Liver (tissue), 9 donors: ENCODE measurements around the gene SHLD1. TPM values are rescaled to one million over a fixed set of nuclear protein-coding genes. Genes with fewer than 3 reads are reported as not detected.

ENCODE experiments used
- DNase-seq: peaks from one replicate; pipeline ENCODE4 v3.0.0-alpha.2; 2017; ENCODE audit warnings: low spot score
- H3K27ac ChIP-seq, 2 donors: one replicate each; pipeline ENCODE4 v1.7.0; 2013; ENCODE audit warnings: inconsistent platforms in 2 of 2, low read length in 2 of 2, control low read depth in 1 of 2, low read depth in 1 of 2, mild to moderate bottlenecking in 1 of 2
- H3K27me3 ChIP-seq, 4 donors: one replicate each; pipeline versions ENCODE4 v1.6.1 to v1.7.0; 2013; ENCODE audit warnings: low read length in 3 of 4, inconsistent platforms in 1 of 4, mild to moderate bottlenecking in 1 of 4, moderate library complexity in 1 of 4; ENCODE audit not compliant: control insufficient read depth in 4 of 4, insufficient read depth in 4 of 4
- H3K36me3 ChIP-seq, 4 donors: one replicate each; pipeline versions ENCODE4 v1.6.1 to v1.7.0; 2013; ENCODE audit warnings: low read length in 3 of 4, mild to moderate bottlenecking in 3 of 4, low read depth in 1 of 4, moderate library complexity in 1 of 4; ENCODE audit not compliant: control insufficient read depth in 4 of 4, insufficient read depth in 3 of 4
- H3K4me1 ChIP-seq, 4 donors: one replicate each; pipeline versions ENCODE4 v1.6.1 to v1.7.0; 2013; ENCODE audit warnings: low read length in 3 of 4, mild to moderate bottlenecking in 3 of 4, moderate library complexity in 1 of 4; ENCODE audit not compliant: control insufficient read depth in 4 of 4, insufficient read depth in 4 of 4
- H3K4me3 ChIP-seq, 3 donors: one replicate each; pipeline versions ENCODE4 v1.6.1 to v1.7.0; 2013; ENCODE audit warnings: low read length in 3 of 3, control low read depth in 1 of 3, low read depth in 1 of 3, mild to moderate bottlenecking in 1 of 3
- H3K9ac ChIP-seq, 2 donors: one replicate each; pipeline ENCODE4 v1.7.0; 2013; ENCODE audit warnings: low read length in 2 of 2, mild to moderate bottlenecking in 2 of 2, moderate library complexity in 2 of 2, control low read depth in 1 of 2, low read depth in 1 of 2
- H3K9me3 ChIP-seq, 4 donors: one replicate each; pipeline versions ENCODE4 v1.6.1 to v1.7.0; 2013; ENCODE audit warnings: low read length in 3 of 4; ENCODE audit not compliant: control insufficient read depth in 4 of 4
- ATF3 ChIP-seq: IDR thresholded peaks from 2 replicates; pipeline ENCODE4 v1.6.1; 2016; ENCODE audit warnings: antibody characterized with exemption
- CTCF ChIP-seq: fragments of 150-350 bp; IDR thresholded peaks from 2 replicates; pipeline ENCODE4 v1.5.1; 2017; ENCODE audit warnings: improper control_type of control experiment, low read depth, low read length; ENCODE audit not compliant: missing input control
- EGR1 ChIP-seq, 2 donors: IDR thresholded peaks; 2 replicates each; pipeline ENCODE4 v1.6.1; 2016 to 2018; ENCODE audit warnings: antibody characterized with exemption in 2 of 2, low read depth in 2 of 2
- FOXA1 ChIP-seq: IDR thresholded peaks from 2 replicates; pipeline ENCODE4 v1.6.1; 2016; ENCODE audit warnings: antibody characterized with exemption
- FOXA2 ChIP-seq: IDR thresholded peaks from 2 replicates; pipeline ENCODE4 v1.6.1; 2016; ENCODE audit warnings: antibody characterized with exemption
- GABPA ChIP-seq, 2 donors: IDR thresholded peaks in 1 of 2; conservative IDR thresholded peaks in 1 of 2; 2 replicates each; pipeline ENCODE4 v1.6.1; 2016; ENCODE audit warnings: antibody characterized with exemption in 2 of 2, mild to moderate bottlenecking in 1 of 2, moderate library complexity in 1 of 2
- HNF4A ChIP-seq, 2 donors: conservative IDR thresholded peaks; 2 replicates each; pipeline ENCODE4 v1.6.1; 2016; ENCODE audit warnings: antibody characterized with exemption in 2 of 2, mild to moderate bottlenecking in 2 of 2
- HNF4G ChIP-seq: IDR thresholded peaks from 2 replicates; pipeline ENCODE4 v1.6.1; 2016; ENCODE audit warnings: antibody characterized with exemption
- JUND ChIP-seq, 2 donors: IDR thresholded peaks; 2 replicates each; pipeline ENCODE4 v1.6.1; 2016; ENCODE audit warnings: antibody characterized with exemption in 2 of 2
- MAX ChIP-seq: IDR thresholded peaks from 2 replicates; pipeline ENCODE4 v1.6.1; 2016; ENCODE audit warnings: antibody characterized with exemption
- NR2F2 ChIP-seq: IDR thresholded peaks from 2 replicates; pipeline ENCODE4 v1.6.1; 2016; ENCODE audit warnings: antibody characterized with exemption
- RAD21 ChIP-seq, 2 donors: IDR thresholded peaks; 2 replicates each; pipeline ENCODE4 v1.6.1; 2016; ENCODE audit warnings: antibody characterized with exemption in 2 of 2, mild to moderate bottlenecking in 2 of 2
- REST ChIP-seq: IDR thresholded peaks from 2 replicates; pipeline ENCODE4 v1.6.1; 2016; ENCODE audit warnings: antibody characterized with exemption, mild to moderate bottlenecking
- RXRA ChIP-seq, 2 donors: IDR thresholded peaks; 2 replicates each; pipeline ENCODE4 v1.6.1; 2017 to 2018; ENCODE audit warnings: antibody characterized with exemption in 2 of 2, mild to moderate bottlenecking in 1 of 2
- SP1 ChIP-seq: IDR thresholded peaks from 2 replicates; pipeline ENCODE4 v1.6.1; 2018; ENCODE audit warnings: antibody characterized with exemption, mild to moderate bottlenecking
- TAF1 ChIP-seq: conservative IDR thresholded peaks from 2 replicates; pipeline ENCODE4 v1.6.1; 2016; ENCODE audit warnings: antibody characterized with exemption, mild to moderate bottlenecking
- YY1 ChIP-seq: IDR thresholded peaks from 2 replicates; pipeline ENCODE4 v1.6.1; 2016; ENCODE audit warnings: antibody characterized with exemption, mild to moderate bottlenecking
- ZBTB33 ChIP-seq: IDR thresholded peaks from 2 replicates; pipeline ENCODE4 v1.6.1; 2016; ENCODE audit warnings: antibody characterized with exemption
- WGBS: extraction: QIAGEN DNeasy Blood & Tissue Kit; methylation state at CpG from one replicate; pipeline ENCODE4 v1.1.7; 2013; 5-methylcytosine and 5-hydroxymethylcytosine counted together
- polyA plus RNA-seq, 2 donors: library from polyadenylated mRNA; stranded (reverse) in 1 of 2; unstranded in 1 of 2; fragments of 200-250 nt in 1 of 2; fragments of >200 nt in 1 of 2; fragmentation: Nextera tagmentation in 1 of 2; extraction: Ambion mirVana in 1 of 2; gene quantifications; one replicate each; pipeline versions ENCODE4 v1.2.1 to v1.2.3, GENCODE V29; 2013 to 2015
- total RNA-seq, 2 donors: library from RNA; depleted of rRNA; stranded (reverse); fragments of >200 nt; gene quantifications; one replicate each; pipeline ENCODE4 v1.2.3, GENCODE V29; 2014
- donor health status: healthy.
- donor health status: healthy.
- donor health status: healthy.
- donor health status: healthy.
- donor health status: healthy.

SHLD1 gene
- total and polyA plus RNA-seq, 4 donors = 0.92 to 5.0 (median 2.0) TPM

- H3K9ac ChIP-seq = no peak overlapping the region
- no peak overlapping the region for H3K4me3 ChIP-seq
- no peaks in the 10 kb centered on the region for H3K9me3 ChIP-seq
- 75% methylated on average over 12 of the region's 12 CpGs for WGBS
- H3K27me3 ChIP-seq = no peaks in the 10 kb centered on the region
- no peak for TF ChIP-seq NR2F2
- no peak for TF ChIP-seq FOXA1
- no peak for TF ChIP-seq RXRA (IDR thresholded peaks at IDR 0.05)
- TF ChIP-seq ATF3 = no peak
- no peak for TF ChIP-seq YY1
- TF ChIP-seq HNF4G = no peak
- TF ChIP-seq CTCF = no peak
- no peak for TF ChIP-seq JUND (IDR thresholded peaks at IDR 0.05)
- no peak for TF ChIP-seq FOXA2
- TF ChIP-seq RAD21 (IDR thresholded peaks at IDR 0.05) = no peak
- TF ChIP-seq HNF4A (conservative IDR thresholded peaks at IDR 0.05) = no peak
- TF ChIP-seq TAF1 = no peak
- TF ChIP-seq GABPA (IDR thresholded peaks at IDR 0.05 in 1 of 2, conservative IDR thresholded peaks at IDR 0.05 in 1 of 2) = no peak
- no peak for TF ChIP-seq MAX
- TF ChIP-seq ZBTB33 = no peak
- no peak for TF ChIP-seq REST
- TF ChIP-seq SP1 = no peak
- TF ChIP-seq EGR1 (IDR thresholded peaks at IDR 0.05; ENCODE audit: low read depth in 2 of 2) = no peak
- no peaks in the 10 kb centered on the region for H3K36me3 ChIP-seq
- DNase-seq = no peak
- H3K27ac ChIP-seq = no peak overlapping the region
- H3K4me1 ChIP-seq = no peaks in the 10 kb centered on the region
Observed at GRCh38 chr20:5863040-5863833, 113.0 kb downstream of the SHLD1 start.
